Ascending aorta (tissue), 2 donors: ENCODE measurements around the gene NR1D2. TPM values are rescaled to one million over a fixed set of nuclear protein-coding genes. Genes with fewer than 3 reads are reported as not detected.

Experiments used
- DNase-seq, 2 donors: peaks; one replicate each; pipeline ENCODE4 v3.0.0-alpha.2; 2019; ENCODE audit warnings: low spot score in 2 of 2
- H3K27ac ChIP-seq, 2 donors: fragments of 200-600 bp; sonication (generic); one replicate each; pipeline ENCODE4 v1.5.1; 2016 to 2017; ENCODE audit warnings: mild to moderate bottlenecking in 1 of 2
- H3K27me3 ChIP-seq: fragments of 200-600 bp; sonication (generic); one replicate; pipeline ENCODE4 v1.5.1; 2017
- H3K36me3 ChIP-seq, 2 donors: fragments of 200-600 bp; sonication (generic); one replicate each; pipeline ENCODE4 v1.5.1; 2016
- H3K4me1 ChIP-seq, 2 donors: fragments of 200-600 bp; sonication (generic); one replicate each; pipeline ENCODE4 v1.5.1; 2016 to 2017; ENCODE audit warnings: mild to moderate bottlenecking in 1 of 2
- H3K4me3 ChIP-seq, 2 donors: fragments of 200-600 bp; sonication (generic); one replicate each; pipeline ENCODE4 v1.5.1; 2016 to 2017; ENCODE audit warnings: mild to moderate bottlenecking in 1 of 2
- H3K9me3 ChIP-seq, 2 donors: fragments of 200-600 bp; sonication (generic); one replicate each; pipeline ENCODE4 v1.5.1; 2016
- CTCF ChIP-seq, 3 experiments: fragments of 200-600 bp in 2 of 3; fragments of 450-650 bp in 1 of 3; sonication (generic) in 2 of 3; IDR thresholded peaks; one replicate each; pipeline ENCODE4 v1.5.1; 2016 to 2019; ENCODE audit warnings: antibody characterized with exemption in 3 of 3, mild to moderate bottlenecking in 1 of 3, moderate library complexity in 1 of 3
- intact Hi-C: fragments of 100-400 bp; cut with DNase I; formaldehyde crosslinking; loops from one replicate; pipeline ENCODE4 v1.15.1; 2023
- total RNA-seq: library from RNA; depleted of rRNA; stranded (reverse); fragments of >200 nt; gene quantifications from one replicate; pipeline ENCODE4 v1.1.0, GENCODE V29; 2016

Gene NR1D2
- total RNA-seq, 1 donor from 2014 or later, result 6.5 TPM

- Histone ChIP-seq H3K4me3 (no peak overlapping the region), H3K9me3 (no peaks in the 10 kb centered on the region), H3K27ac (no peak overlapping the region), H3K4me1 (peaks cover 0 to 16% of the 10 kb centered on the region in 2 donors), H3K27me3 (no peaks in the 10 kb centered on the region), H3K36me3 (peaks cover 0 to 44% of the 10 kb centered on the region in 2 donors)
- DNase-seq, result no peak
- intact Hi-C loops, result no loop called here
- TF ChIP-seq CTCF (IDR thresholded peaks at IDR 0.05), result no peak
Observed at GRCh38 chr3:23919628-23920027, 25.5 kb upstream of the NR1D2 start.

- Histone ChIP-seq H3K27me3 (no peaks in the 10 kb centered on the region), H3K4me3 (no peak overlapping the region), H3K4me1 (peaks cover 0 to 16% of the 10 kb centered on the region in 2 donors), H3K27ac (no peak overlapping the region), H3K36me3 (peaks cover 0 to 46% of the 10 kb centered on the region in 2 donors), H3K9me3 (no peaks in the 10 kb centered on the region)
- no peak for TF ChIP-seq CTCF (IDR thresholded peaks at IDR 0.05)
- DNase-seq, result no peak
- intact Hi-C loops, result no loop called here
Observed at GRCh38 chr3:23920151-23920655, 24.9 kb upstream of the NR1D2 start.

GRCh38 chr3:23921052-23921511 lies 24.0 kb upstream of the NR1D2 start:
- peaks cover 0 to 12% of the 10 kb centered on the region in 2 donors for H3K4me1 ChIP-seq
- no peak for TF ChIP-seq CTCF (IDR thresholded peaks at IDR 0.05)
- intact Hi-C loops, result no loop called here
- no peak overlapping the region for H3K4me3 ChIP-seq
- H3K36me3 ChIP-seq, result peaks cover 0 to 48% of the 10 kb centered on the region in 2 donors
- H3K27me3 ChIP-seq, result no peaks in the 10 kb centered on the region
- no peak for DNase-seq
- H3K9me3 ChIP-seq, result no peaks in the 10 kb centered on the region
- H3K27ac ChIP-seq, result no peak overlapping the region

GRCh38 chr3:23923786-23924185 lies 21.3 kb upstream of the NR1D2 start:
- no peaks in the 10 kb centered on the region for H3K9me3 ChIP-seq
- H3K36me3 ChIP-seq, result peaks cover 0 to 39% of the 10 kb centered on the region in 2 donors
- intact Hi-C loops, result no loop called here
- no peak for TF ChIP-seq CTCF (IDR thresholded peaks at IDR 0.05)
- H3K4me3 ChIP-seq, result no peak overlapping the region
- no peak for DNase-seq
- no peak overlapping the region for H3K27ac ChIP-seq
- H3K4me1 ChIP-seq, result peaks cover 0 to 5% of the 10 kb centered on the region in 2 donors
- H3K27me3 ChIP-seq, result no peaks in the 10 kb centered on the region

GRCh38 chr3:23926246-23926645 lies 18.8 kb upstream of the NR1D2 start:
- TF ChIP-seq CTCF (IDR thresholded peaks at IDR 0.05), result no peak
- Histone ChIP-seq H3K27ac (no peak overlapping the region), H3K9me3 (no peaks in the 10 kb centered on the region), H3K4me1 (no peaks in the 10 kb centered on the region), H3K4me3 (no peak overlapping the region), H3K36me3 (peaks cover 0 to 18% of the 10 kb centered on the region in 2 donors), H3K27me3 (no peaks in the 10 kb centered on the region)
- no peak for DNase-seq
- intact Hi-C loops, result no loop called here

- no peaks in the 10 kb centered on the region for H3K4me1 ChIP-seq
- peak in 2 of 3 experiments; percentile 25 to 44 for TF ChIP-seq CTCF (IDR thresholded peaks at IDR 0.05)
- no peak for DNase-seq
- no peaks in the 10 kb centered on the region for H3K27me3 ChIP-seq
- no peaks in the 10 kb centered on the region for H3K9me3 ChIP-seq
- H3K36me3 ChIP-seq, result peaks cover 0 to 13% of the 10 kb centered on the region in 2 donors
- H3K4me3 ChIP-seq, result no peak overlapping the region
- intact Hi-C loops, result no loop called here
- no peak overlapping the region for H3K27ac ChIP-seq
Observed at GRCh38 chr3:23926736-23927135, 18.4 kb upstream of the NR1D2 start.
